Activated T-helper 1 cell treated with Interleukin-2 at 50 U/mL for 16 hours (primary cell): ENCODE data around the gene RAB11FIP4.

Experiments
- DNase-seq: peaks from one replicate; pipeline ENCODE4 v3.0.0-alpha.2; 2020; ENCODE audit warnings: low read depth

Gene RAB11FIP4

GRCh38 chr17:31386542-31387075, 4.9 kb upstream of the RAB11FIP4 start:
- DNase-seq: no peak

GRCh38 chr17:31387438-31387837, 4.0 kb upstream of the RAB11FIP4 start:
- no peak for DNase-seq

- DNase-seq: no peak
Observed at GRCh38 chr17:31388351-31388750, 3.1 kb upstream of the RAB11FIP4 start.

GRCh38 chr17:31388770-31389656, 2.5 kb upstream of the RAB11FIP4 start:
- no peak for DNase-seq

GRCh38 chr17:31389657-31390381, 1.7 kb upstream of the RAB11FIP4 start:
- DNase-seq: no peak

- no peak for DNase-seq
Observed at GRCh38 chr17:31390426-31390747, 1.1 kb upstream of the RAB11FIP4 start.

GRCh38 chr17:31390748-31391495, 553 bp upstream of the RAB11FIP4 start:
- DNase-seq: no peak

GRCh38 chr17:31392002-31392855, 754 bp downstream of the RAB11FIP4 start:
- DNase-seq: no peak

GRCh38 chr17:31392856-31393748, 1.6 kb downstream of the RAB11FIP4 start:
- no peak for DNase-seq

- DNase-seq: no peak
Observed at GRCh38 chr17:31393749-31394146, 2.3 kb downstream of the RAB11FIP4 start.

- no peak for DNase-seq
Observed at GRCh38 chr17:31394544-31394943, 3.1 kb downstream of the RAB11FIP4 start.

- no peak for DNase-seq
Observed at GRCh38 chr17:31397256-31397939, 5.9 kb downstream of the RAB11FIP4 start.

- no peak for DNase-seq
Observed at GRCh38 chr17:31398381-31399311, 7.2 kb downstream of the RAB11FIP4 start.

GRCh38 chr17:31400481-31400950, 9.0 kb downstream of the RAB11FIP4 start:
- no peak for DNase-seq

- no peak for DNase-seq
Observed at GRCh38 chr17:31401456-31402254, 10.2 kb downstream of the RAB11FIP4 start.

GRCh38 chr17:31404028-31404949, 12.8 kb downstream of the RAB11FIP4 start:
- no peak for DNase-seq
